IPS-NIHi7 (cell line): Measurements from ENCODE around the gene ZNF362.

Source experiments
- DNase-seq: peaks from one replicate; pipeline ENCODE4 v3.0.0; 2012; ENCODE audit warnings: mixed read lengths; ENCODE audit errors: extremely low spot score

Gene ZNF362

DNA sequence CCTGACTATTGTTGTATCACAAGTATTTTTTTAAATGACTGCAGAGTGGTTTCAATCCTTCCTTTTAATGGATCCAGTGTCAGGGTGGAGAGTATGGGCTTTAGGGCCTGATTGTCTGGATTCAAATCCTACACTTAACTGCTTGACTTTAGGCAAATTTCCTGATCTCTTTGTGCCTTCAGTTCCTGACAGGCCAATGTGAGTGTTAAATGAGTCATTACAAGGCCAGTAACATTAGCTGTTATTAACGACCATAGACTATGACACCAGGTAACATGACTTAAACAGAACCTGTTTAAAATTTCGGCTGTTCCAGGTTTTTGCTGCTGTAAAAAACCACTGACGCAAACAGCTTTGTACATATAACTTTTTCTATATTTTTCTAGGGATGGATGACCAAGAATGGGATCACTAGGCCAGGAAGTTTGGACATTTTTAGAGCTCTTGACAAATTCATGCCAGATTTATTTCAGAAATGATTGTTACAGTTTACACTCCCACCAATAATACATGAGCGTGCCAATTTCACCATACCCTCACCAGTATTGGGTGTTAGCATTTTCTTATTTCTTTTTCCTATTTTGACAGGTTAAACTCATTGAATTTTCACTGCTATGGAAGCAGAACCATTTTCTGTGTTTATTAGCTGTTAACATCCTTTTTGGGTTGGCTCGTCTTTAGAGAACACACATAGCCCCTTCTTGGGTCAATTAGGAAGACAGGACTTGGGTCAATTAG, 11.3 kb downstream of the ZNF362 start:
- no peak for DNase-seq

GRCh38 chr1:33268457-33268856, 12.2 kb downstream of the ZNF362 start:
- DNase-seq: no peak

GRCh38 chr1:33268927-33269610, 12.8 kb downstream of the ZNF362 start:
- no peak for DNase-seq

GRCh38 chr1:33269621-33270020, 13.3 kb downstream of the ZNF362 start:
- DNase-seq: no peak

DNA sequence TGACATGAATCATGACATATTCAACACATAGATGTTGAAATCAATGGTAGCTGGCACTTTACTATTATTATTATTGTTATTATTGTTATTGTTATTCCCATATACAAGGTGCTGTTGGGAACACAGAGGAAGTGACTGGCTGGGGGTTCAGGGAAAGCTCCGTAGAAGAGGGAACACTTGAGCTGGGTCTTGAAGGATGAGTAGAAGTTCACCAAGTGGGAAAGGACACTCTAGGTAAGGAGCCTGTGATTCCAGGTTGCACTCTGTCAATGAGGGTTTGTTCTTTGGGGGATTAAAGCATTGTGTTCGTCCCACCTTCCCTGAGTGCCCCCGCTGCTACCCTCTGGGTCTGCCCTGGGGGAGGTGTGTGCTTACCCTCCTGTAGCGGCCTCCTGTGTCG, 14.1 kb downstream of the ZNF362 start:
- DNase-seq: no peak

GRCh38 chr1:33270808-33271465, 14.6 kb downstream of the ZNF362 start:
- DNase-seq: no peak

DNA sequence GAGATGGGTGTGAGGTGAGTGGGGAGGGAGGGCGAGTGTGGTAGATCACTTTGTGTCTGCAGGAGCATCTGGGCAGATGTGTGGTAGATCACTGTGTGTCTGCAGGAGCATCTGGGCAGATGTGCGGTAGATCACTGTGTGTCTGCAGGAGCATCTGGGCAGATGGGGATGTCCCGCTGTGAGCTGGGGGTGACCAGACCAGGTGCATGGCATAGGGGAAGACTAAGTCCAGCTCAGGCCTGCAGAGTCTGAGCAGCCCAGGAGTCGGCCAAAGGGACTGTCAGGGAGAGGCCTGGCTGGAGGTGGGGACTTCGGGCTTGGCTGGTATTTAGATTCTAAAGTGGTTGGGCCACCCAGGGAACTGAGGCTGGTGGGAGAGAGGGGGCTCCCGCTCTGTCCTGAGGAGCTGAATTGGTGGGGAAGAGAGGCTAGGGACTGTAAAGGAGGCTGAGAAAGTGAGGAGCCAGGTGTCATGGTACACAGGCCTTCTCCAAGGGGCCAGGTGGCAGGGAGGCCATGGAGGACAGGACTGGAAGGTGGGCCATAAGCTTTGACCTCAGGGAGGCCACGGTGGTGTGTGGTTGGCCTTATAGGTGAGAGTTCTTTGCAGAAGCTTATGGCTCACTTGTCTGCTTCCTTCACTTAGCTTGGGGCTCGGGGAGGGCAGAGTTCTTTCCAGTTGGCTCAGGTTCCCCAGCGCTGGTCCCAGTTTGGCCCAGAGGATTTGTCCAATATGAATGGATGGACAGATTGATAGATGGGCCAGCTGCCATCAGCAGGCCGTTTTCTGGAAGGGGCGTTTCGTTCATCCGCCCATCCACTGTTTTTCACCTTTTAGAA, 15.6 kb downstream of the ZNF362 start:
- no peak for DNase-seq

DNA sequence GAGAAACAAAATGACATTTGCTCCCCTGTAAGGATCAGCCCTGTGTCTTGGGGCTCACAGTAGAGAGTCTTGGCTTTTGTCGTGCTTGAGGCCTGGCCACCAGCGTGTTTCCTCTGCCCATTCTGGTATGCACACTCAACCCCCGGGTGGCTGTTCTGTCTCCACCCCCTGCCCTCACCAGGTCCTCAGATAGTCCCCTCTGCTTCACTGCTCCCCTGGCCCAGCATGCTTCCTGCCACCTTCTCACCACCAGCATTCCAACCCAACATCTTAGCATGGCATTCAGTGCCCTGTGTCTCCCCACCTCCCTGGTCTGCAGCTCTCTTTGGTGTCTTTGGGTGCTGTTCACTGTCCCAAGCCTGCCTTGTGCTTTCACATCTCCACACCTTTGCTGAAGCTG, 16.2 kb downstream of the ZNF362 start:
- no peak for DNase-seq

DNA sequence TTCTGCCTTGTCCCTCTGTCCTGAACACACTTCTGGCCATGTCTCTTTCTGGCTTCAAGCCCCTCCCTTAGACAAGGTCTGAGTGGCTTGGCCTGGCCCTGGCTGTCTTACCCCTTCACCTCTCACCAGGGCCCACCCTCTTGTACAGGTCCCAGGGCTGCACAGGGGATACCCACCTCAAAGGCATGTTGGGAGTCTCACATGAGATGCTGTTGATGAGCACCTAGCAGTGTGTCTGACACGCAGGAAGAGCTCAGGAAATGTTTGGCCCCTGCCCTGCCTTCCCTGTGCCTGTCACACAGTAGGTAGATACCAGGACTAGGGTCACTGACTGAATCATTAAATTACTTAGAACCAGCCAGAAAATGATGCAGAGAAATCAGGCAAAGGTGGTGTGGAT, 16.6 kb downstream of the ZNF362 start:
- no peak for DNase-seq

DNA sequence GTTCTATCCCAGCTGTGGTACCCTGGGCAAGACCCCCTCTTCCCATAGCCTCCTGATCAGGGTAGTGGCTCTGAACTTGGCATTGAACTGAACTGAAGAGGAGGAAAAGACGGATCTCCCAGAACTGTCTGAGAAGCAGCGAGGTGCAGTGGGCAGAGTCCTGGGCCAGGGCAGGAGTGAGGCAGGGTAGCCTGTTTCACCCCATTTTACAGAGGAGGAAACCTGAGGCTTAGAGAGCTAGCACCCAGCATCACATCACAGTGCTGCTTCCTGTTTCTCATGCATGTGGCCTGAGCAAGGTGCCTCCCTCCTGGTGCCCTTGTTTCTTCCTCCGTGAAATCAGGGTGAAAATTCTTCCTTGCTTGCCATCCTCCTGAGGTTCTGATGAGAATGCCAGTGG, 17.1 kb downstream of the ZNF362 start:
- DNase-seq: no peak

- no peak for DNase-seq
These were observed 17.7 kb downstream of the ZNF362 start for GRCh38 chr1:33273961-33274371.

DNA sequence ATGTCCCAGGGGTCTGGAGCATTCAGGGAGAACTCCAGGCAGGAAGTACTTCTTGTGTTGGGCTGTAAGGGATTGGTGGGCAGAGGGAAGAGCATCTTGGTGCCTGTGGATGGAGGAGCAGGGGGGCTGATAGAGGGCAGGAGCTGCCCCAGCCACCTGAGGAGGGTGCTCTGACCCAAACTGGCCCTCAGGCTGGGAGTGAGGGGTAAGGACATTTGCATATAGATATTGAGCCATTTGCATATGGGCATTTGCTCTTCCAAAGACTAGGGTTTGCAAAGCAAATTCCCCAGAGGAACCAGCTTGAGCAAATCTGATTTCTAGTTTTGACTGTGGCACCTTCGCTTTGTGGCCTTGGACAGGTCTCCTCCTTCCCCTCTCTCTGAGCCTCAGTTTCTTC, 18.2 kb downstream of the ZNF362 start:
- DNase-seq: no peak

DNA sequence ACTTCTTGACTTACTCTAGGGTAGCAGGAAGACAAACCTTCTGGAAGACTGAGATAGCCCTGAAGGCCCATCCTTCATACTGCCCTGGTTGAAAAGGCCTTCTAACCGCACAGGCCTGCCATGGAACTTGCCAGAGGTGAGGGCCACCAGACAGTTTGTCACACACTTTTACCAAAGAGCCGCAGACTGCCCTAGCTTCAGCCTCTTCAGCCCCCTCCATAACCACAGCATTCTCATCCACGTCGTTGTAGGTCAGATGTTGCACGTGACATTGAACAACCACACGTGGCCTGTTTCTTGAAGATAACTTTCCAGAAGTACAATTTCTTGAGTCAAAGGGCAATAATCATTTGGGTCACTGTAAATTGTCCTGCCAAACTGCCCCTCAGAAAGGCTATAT, 18.9 kb downstream of the ZNF362 start:
- no peak for DNase-seq

DNA sequence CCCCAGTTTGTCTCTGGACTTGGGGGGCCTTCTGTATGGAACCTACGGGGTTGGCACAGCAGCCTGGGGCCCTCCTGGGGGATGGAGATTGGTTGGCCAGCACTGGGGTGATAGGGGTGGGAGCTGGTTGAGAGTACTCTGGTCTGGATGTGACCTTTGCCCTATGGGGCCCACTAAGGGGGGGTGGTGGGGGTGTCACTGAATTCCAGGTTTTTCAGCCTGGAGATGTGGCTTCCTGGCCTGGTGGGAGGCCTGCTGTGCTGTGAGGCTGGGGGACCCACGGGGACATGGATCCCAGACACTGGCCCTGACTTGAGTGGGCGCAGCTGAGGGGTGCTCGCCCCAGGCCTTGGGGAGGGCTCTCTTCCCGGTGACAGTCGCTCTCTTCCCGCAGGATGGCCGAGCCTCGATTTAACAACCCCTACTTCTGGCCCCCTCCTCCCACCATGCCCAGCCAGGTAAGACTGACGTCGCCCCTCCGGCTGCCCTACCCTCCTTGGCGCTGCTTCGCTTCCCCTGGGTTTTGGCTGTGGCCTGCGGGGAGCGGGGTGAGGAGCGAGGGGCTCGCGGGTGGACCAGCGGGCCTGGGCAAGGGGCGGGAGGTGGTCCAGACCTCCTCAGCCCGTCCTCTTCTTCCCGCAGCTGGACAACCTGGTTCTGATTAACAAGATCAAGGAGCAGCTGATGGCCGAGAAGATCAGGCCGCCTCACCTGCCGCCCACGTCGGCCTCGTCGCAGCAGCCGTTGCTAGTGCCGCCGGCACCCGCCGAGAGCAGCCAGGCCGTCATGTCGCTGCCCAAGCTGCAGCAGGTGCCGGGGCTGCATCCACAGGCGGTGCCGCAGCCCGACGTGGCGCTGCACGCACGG, 19.6 kb downstream of the ZNF362 start:
- DNase-seq: no peak

DNA sequence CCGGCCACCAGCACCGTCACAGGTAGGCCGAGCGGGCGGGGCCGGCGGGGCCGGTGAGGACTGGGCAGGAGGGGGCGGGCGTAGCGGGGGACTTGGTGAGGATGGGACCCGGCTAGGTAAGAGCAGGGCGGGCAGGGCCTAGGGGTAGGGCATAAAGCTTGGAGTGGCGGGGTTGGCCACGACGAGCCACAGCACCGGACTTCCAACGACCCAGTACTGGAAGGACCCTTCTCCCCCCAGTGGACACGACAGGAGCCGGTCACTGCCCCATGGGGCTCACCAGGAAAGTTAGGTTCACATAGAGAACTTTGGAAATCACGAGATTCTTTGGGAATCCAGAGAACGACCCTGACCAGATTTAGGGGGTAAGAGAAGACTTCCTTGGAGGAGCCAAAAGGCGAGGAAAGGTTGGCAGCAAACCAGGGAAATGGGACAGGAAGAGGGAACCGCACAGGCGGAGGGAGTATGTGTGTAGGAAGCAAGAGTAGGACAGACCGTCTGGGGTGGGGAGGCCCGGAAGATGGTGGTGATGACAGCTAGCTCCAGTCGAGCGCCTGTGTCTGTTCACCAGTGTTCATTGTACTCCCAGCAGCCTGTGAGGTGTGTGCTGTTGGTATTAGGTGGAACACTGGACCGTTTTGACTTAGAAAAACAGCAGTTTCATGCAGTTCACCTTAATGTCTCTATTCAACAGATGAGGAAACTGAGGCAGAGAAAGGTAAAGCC, 20.4 kb downstream of the ZNF362 start:
- DNase-seq: no peak

- no peak for DNase-seq
These were observed 21.3 kb downstream of the ZNF362 start for GRCh38 chr1:33277488-33278084.

GRCh38 chr1:33280091-33280661, 23.9 kb downstream of the ZNF362 start:
- peak; percentile 55 for DNase-seq

DNA sequence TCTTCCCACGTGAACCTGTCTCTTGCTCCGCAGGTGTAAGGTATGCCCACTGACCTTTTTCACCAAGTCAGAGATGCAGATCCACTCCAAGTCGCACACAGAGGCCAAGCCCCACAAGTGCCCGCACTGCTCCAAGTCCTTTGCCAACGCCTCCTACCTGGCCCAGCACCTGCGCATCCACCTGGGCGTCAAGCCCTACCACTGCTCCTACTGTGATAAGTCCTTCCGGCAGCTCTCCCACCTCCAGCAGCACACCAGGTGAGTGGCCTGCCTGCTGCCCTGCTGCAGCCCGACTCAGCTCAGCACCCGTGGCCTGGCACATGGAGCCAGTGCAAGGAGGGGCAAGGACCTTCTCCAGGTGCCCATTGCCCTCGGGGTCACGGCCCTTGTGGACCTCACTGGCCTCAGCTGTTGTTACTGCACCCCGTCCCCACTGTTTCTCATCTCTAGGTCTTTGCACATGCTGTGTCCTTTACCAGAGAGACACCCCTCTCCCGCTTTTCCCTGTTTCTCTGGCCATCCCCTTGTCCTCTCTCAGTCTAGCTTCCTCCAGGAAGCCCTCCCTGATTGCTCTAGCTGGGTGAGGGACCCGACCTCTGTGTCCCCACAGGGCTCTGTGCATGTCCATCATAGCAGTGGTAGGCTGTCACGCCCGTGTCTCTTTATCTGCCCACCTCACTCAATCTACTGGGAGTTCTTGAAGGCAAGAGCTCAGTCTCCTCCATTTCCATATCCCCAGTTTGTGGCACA, 25.4 kb downstream of the ZNF362 start:
- DNase-seq: no peak

DNA sequence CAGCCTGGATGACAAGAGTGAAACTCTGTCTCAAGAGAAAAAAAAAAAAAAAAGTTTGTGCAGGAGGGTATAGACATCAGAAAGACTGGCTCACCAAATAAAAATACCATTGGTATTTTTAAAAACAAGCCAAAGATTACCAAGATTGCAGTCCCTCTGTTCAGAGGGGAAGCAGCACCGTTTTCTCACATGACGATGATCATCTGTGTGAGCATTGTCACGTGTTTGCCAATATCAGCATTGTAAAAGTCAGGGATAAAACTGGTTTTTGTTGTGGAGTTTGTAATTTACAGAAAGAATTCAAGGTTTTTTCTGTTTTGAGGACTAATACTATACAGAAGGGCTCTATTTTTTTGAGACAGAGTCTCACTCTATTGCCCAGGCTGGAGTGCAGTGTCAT, 26.5 kb downstream of the ZNF362 start:
- DNase-seq: no peak
